HFF-Myc (cell line): Measurements from ENCODE around the gene SLU7.

Experiments used
- DNase-seq: peaks from one replicate; pipeline ENCODE4 v3.0.0-alpha.2; 2011; ENCODE audit warnings: low read depth; ENCODE audit errors: extremely low read depth
- H3K4me3 ChIP-seq: replicated peaks from 2 replicates; pipeline ENCODE4 v1.5.1; 2011; ENCODE audit warnings: low read depth, mild to moderate bottlenecking, control low read depth, low read length
- CTCF ChIP-seq: IDR thresholded peaks from 2 replicates; pipeline ENCODE4 v1.5.1; 2012; ENCODE audit warnings: mild to moderate bottlenecking, low read depth, low read length, control low read depth; ENCODE audit errors: missing control alignments

Gene SLU7

GRCh38 chr5:160450164-160450932, 31.5 kb upstream of the SLU7 start:
- H3K4me3 ChIP-seq, result no peak overlapping the region
- no peak for DNase-seq
- TF ChIP-seq CTCF, result no peak

- H3K4me3 ChIP-seq, result no peak overlapping the region
- no peak for DNase-seq
- TF ChIP-seq CTCF, result no peak
Measured at GRCh38 chr5:160449458-160449857, 30.6 kb upstream of the SLU7 start.

GRCh38 chr5:160448886-160449285, 30.0 kb upstream of the SLU7 start:
- H3K4me3 ChIP-seq, result no peak overlapping the region
- DNase-seq, result no peak
- no peak for TF ChIP-seq CTCF

GRCh38 chr5:160445751-160446150, 26.9 kb upstream of the SLU7 start:
- TF ChIP-seq CTCF, result no peak
- no peak for DNase-seq
- no peak overlapping the region for H3K4me3 ChIP-seq

GRCh38 chr5:160445132-160445531, 26.3 kb upstream of the SLU7 start:
- no peak overlapping the region for H3K4me3 ChIP-seq
- DNase-seq, result no peak
- TF ChIP-seq CTCF, result no peak

- DNase-seq, result no peak
- no peak overlapping the region for H3K4me3 ChIP-seq
- no peak for TF ChIP-seq CTCF
Measured at GRCh38 chr5:160444407-160444806, 25.5 kb upstream of the SLU7 start.

GRCh38 chr5:160442824-160443431, 24.0 kb upstream of the SLU7 start:
- TF ChIP-seq CTCF, result no peak
- no peak overlapping the region for H3K4me3 ChIP-seq
- DNase-seq, result no peak
